ENCODE data around the gene WDR6.
"Not testable (repeated sequence)": the region's sequence is repeated elsewhere in the genome, so short reads cannot be mapped to it uniquely, and the experiment has no call there.

Gene WDR6

DNA sequence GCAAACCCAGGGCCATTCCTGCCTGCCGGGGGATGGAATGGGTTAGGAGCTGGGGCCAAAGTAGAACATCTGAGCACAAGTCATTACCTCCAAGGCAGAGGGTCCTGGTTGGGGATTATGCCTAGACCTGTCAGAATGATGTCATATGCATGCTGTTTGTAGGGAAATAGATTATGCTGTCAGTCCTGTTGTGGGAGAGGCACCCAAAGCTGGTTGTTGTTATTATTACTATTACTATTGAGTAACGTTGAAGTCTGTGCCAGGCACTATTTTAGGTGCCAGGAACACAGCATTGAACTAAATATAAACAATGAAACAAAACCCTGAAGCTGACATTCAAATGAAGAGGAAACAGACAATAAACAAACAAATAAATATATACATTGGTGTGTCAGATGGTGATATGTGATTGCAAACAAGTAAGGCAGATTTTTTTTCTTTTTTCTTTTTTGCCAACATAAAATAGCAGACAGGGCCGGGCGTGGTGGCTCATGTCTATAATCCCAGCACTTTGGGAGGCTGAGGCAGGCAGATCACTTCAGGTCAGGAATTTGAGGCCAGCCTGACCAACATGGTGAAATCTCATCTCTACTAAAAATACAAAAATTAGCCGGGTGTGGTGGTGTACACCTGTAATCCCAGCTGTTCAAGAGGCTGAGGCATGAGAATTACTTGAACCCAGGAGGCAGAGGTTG lies 15.2 kb upstream of the WDR6 start:
- in situ Hi-C loops (cut with HindIII; ENCODE audit: low sequenced_read_pairs), result no loop called here

DNA sequence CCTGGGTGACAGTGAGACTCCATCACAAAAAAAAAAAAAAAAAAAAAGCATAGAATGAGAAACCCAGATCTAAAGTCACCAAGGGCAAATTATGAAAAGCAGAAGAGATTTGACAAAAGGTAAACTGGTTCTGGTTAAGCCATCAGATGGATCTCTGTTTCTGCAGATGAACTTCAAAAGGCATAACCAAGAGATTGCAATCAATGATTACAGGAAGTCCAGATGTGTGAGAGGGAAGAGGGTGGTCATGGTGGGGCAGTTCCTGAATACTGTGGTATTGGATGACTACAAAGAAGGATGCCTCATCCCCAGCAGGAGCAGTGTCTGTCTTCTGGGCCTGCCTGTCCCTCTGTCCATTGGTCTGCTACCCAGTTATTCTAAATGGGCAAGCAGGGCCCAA lies 13.4 kb upstream of the WDR6 start:
- in situ Hi-C loops (cut with HindIII; ENCODE audit: low sequenced_read_pairs), result no loop called here

GRCh38 chr3:48996640-48997039 lies 10.6 kb upstream of the WDR6 start:
- in situ Hi-C loops (cut with HindIII; ENCODE audit: low sequenced_read_pairs), result no loop called here

GRCh38 chr3:48997102-48997635 lies 10.0 kb upstream of the WDR6 start:
- in situ Hi-C loops (cut with HindIII; ENCODE audit: low sequenced_read_pairs), result no loop called here

DNA sequence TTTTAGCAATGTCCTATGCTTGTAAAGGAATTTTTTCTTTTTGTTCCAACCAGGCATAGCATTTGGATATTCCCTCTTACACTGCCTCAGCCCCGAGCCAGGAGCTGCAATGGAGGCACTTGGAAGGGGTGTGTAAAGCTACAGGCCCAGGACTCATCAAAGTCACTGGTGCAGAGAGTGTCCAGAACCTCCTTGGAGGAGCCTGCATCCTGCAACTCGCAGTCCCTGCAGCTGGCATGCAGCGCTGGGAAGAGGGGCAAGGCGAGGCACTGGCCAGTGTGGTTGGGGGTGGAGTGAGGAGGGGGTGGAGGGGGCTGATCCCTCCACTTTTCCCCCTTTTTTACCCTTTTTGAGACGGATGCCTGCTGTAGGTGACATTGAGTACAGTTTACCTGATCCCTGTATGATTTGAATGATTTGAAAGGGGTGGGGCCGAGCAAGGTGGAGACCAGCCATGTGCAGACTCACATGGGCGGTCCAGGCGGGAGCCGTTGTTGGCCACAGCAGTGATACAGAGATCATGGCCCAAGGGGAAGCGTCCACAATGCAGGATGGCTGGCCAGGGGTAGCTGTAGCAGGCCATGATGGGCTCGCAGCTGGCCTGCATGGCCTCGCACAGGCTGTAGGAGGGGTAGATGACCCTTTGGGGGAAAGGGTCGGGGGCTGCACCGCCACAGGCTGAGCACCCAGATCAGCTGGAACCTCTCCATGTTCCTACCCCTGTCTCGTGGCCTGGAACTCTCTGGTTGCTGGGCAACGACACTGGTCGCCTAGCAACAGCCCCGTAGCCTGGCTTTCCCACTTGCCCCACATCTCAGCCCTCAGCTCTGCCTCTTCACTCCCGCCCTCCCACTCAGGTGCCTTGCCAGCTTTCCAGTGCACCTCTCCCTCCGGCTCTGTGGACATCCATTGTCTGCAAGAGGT lies 9.2 kb upstream of the WDR6 start:
- in situ Hi-C loops (cut with HindIII; ENCODE audit: low sequenced_read_pairs), result no loop called here

DNA sequence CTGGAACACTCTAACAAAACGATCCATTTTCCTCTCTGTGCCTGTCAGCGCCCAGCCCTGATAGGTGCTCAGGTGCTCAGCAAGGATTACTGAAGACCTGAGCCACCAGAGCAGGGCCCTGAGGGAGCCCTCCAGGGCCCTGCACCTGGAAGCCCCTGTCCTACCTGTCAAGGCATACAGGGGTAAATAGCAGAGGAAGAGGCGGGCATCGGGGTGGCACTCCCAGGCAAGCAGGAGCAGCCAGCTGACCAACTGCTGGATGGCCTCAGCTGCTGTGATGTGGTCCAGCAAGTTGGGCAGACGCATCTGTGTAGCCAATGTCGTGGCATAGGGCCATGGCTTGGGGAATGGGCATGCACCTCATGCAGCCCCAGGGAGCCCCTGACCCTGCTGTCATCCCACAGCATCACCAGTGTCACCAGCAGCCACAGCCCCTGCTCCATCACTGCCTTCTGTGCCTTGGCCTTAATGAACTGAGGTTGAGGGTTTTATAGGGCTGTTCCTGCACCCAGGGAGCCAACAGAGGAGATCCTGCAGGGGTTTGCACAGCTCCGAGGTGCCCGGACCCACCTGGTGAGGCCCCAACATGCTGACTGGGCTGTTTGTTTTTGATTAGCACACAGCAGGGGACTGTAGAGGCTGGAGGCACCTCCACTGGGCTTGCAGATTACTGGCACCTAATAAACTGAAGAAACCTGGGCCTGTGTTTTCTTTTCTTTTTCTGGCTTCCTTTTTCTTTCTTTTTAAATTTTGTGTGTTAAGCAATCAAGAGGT lies 7.9 kb upstream of the WDR6 start:
- in situ Hi-C loops (cut with HindIII; ENCODE audit: low sequenced_read_pairs), result no loop called here

GRCh38 chr3:49001155-49001554 lies 6.0 kb upstream of the WDR6 start:
- in situ Hi-C loops (cut with HindIII; ENCODE audit: low sequenced_read_pairs), result no loop called here

DNA sequence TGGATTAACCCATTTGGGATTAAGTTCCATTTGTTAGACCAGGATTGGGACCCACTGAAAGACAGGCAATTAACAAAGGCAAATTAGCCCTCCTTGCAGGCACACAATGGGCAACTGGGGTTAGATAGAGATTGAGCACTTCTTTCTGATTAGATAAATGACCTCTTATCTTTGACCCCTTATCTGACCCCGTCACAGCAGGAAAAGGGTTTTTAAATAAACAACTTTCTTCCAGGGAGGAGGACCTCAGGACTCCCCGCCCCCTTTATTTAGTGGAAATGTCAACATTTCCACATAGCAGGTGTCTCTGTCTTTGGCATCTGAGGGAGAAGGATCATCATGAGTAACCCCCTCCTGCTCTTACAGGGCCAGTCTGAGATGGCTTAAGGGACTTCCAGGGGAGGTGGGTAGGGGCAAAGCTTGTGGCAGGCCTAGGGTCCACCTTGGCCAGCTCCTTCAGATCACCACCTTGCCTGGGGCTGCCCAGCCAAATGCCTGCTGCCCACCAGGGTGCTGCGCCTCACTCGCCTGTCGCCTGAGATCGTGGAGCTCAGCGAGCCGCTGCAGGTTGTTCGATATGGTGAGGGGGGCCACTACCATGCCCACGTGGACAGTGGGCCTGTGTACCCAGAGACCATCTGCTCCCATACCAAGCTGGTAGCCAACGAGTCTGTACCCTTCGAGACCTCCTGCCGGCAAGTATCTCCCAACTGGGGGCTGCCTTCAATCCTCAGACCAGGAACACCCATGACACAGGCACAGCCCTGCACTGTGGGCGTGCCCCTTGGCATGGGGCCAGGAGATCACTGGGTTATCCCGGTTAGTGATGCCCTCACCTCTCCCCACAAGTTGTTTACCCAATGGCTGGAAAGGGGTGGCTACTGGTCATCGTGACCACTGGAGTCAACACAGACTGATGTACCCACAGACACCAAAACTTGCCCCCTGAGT lies 2.6 kb upstream of the WDR6 start:
- in situ Hi-C loops (cut with HindIII; ENCODE audit: low sequenced_read_pairs), result no loop called here

DNA sequence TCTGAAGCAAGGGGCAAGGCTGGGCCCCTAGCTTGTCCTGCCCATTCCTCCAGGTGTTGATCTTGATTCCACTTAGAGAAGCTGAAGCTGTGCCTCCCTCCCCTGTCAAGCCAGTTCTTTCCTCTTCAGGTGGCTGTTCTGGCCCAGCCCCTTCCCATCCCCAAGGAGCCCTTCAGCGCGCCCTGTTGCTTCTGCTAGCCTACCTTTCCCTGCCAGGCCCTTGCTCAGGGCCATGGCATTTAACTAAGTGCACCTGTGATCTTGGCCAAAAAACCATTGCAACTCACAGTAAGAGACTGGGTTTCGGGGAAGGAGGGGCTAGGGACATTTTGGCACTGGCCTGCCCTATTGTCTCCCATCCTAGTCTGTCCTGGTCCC lies 1.9 kb upstream of the WDR6 start:
- in situ Hi-C loops (cut with HindIII; ENCODE audit: low sequenced_read_pairs), result no loop called here

DNA sequence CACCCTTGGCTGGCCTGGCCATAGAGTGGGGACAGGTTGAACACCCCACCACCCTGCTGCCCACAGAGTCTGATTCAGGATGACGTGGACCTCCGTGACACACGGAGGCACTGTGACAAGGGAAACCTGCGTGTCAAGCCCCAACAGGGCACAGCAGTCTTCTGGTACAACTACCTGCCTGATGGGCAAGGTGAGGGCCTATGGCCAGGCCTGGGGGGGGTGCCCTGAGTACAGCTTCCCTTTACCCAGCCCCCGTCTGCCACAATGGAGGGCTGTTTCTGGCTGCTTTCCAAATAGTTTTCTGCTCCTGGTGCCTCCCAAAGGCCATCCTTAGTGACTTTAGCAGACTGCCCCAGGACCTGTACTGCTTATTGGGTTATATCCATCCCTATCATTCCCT lies 1.2 kb upstream of the WDR6 start:
- in situ Hi-C loops (cut with HindIII; ENCODE audit: low sequenced_read_pairs), result no loop called here

- in situ Hi-C loops (cut with HindIII; ENCODE audit: low sequenced_read_pairs), result no loop called here
These were observed 653 bp upstream of the WDR6 start for GRCh38 chr3:49006408-49007067.

DNA sequence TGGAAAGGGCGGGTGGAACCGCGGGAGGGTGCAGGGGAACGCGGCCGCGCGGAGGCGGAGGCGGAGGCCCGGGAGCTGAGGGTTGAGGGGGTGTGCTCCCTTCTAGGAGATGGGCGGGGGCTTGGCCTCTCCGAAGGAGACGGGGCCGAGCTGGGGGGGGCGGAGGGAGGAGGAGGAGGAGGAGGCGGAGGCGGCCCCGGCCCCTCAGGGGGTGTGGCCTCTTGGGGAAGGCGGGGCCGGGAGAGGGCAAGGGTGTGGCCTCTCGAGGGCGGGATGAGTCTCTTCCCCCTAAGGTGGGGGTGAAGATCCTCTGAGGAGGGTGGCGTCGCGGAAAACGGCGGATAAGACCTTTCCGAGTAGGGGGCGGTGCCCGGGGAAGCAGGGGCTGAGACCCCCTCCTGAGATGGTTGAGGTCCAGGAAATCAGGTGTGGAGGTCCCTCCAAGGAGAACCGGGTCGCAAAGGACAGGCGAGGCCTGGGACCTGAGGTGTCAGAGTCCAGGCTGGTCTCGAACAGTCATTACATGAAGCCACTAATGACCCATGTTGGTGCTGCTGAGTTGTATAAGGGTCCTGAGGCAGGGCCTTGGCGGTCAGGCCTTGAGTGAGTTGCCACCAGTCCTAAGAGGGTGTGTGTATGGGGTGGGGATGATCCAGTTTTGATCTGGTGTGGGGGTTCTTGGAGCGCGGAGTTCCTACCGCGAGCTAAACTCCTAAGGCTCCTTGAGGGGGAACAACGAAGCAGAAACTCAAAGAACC lies 759 bp downstream of the WDR6 start:
- in situ Hi-C loops (cut with HindIII; ENCODE audit: low sequenced_read_pairs), result no loop called here

DNA sequence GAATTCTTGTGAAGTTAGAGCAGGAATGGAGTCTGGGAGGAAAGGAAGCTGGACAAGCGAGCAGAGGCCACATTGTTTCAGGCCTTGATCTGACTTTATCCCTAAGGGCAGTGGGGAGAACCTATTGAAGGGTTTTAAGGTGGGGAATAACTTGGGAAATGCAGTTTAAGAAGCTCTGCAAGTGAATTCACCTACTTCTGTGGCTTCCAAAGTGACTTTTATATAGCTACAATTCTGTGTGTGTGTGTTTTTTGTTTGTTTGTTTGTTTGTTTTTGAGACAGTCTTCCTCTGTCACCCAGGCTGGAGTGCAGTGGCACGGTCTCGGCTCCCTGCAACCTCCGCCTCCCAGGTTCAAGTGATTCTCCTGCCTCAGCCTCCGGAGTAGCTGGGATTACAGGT lies 1.4 kb downstream of the WDR6 start:
- in situ Hi-C loops (cut with HindIII; ENCODE audit: low sequenced_read_pairs), result not testable (repeated sequence)

DNA sequence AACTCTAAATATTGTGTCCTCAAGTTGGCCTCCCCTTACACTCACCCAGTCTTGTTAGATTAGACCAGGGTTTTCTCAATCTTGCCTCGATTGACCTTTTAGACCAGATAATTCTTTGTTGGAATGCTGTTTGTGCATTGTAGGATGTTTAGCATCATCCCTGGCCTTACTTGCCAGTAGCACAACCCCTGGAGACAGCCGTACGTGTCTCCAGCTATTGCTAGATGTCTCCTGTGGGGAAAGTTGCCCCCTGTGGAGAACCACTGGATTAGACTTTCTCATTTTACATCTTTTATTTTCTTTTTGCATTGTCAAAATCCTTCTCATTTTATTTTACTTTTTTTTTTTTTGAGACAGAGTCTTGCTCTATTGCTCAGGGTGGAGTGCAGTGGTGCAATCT lies 2.2 kb downstream of the WDR6 start:
- in situ Hi-C loops (cut with HindIII; ENCODE audit: low sequenced_read_pairs), result no loop called here

GRCh38 chr3:49012441-49013017 lies 5.3 kb downstream of the WDR6 start:
- in situ Hi-C loops (cut with HindIII; ENCODE audit: low sequenced_read_pairs), result no loop called here

DNA sequence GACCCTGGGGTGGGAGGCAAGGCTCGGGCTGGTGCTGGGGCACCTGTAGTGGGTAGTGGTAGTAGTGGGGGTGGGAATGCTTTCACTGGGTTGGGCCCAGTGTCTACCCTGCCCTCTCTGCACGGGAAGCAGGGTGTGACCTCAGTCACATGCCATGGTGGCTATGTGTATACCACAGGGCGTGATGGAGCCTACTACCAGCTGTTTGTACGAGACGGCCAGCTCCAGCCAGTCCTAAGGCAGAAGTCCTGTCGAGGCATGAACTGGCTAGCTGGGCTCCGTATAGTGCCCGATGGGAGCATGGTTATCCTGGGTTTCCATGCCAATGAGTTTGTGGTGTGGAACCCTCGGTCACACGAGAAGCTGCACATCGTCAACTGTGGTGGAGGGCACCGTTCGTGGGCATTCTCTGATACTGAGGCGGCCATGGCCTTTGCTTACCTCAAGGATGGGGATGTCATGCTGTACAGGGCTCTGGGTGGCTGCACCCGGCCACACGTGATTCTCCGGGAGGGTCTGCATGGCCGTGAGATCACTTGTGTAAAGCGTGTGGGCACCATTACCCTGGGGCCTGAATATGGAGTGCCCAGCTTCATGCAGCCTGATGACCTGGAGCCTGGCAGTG lies 6.0 kb downstream of the WDR6 start:
- in situ Hi-C loops (cut with HindIII; ENCODE audit: low sequenced_read_pairs), result no loop called here

- in situ Hi-C loops (cut with HindIII; ENCODE audit: low sequenced_read_pairs), result no loop called here
These were observed 6.8 kb downstream of the WDR6 start for GRCh38 chr3:49013738-49014660.
